ENCODE data around the gene TAPBPL.

Gene TAPBPL

GRCh38 chr12:6437586-6437985 lies 14.3 kb upstream of the TAPBPL start:
- DNase-seq: no peak

GRCh38 chr12:6438345-6438744 lies 13.5 kb upstream of the TAPBPL start:
- no peak for DNase-seq

- no peak for DNase-seq
Measured at GRCh38 chr12:6440391-6440790, 11.5 kb upstream of the TAPBPL start.

GRCh38 chr12:6442836-6443235 lies 9.0 kb upstream of the TAPBPL start:
- no peak for DNase-seq

- no peak for DNase-seq
Measured at GRCh38 chr12:6443361-6443983, 8.4 kb upstream of the TAPBPL start.

GRCh38 chr12:6444031-6444430 lies 7.8 kb upstream of the TAPBPL start:
- DNase-seq: no peak

- DNase-seq: no peak
Measured at GRCh38 chr12:6444704-6445688, 6.8 kb upstream of the TAPBPL start, which contains the start of gene CD27. CD27 (plus strand) TSS chr12:6444955; CDS start chr12:6445096, 141 bp downstream.

- no peak for DNase-seq
Measured at GRCh38 chr12:6450091-6450868, 1.6 kb upstream of the TAPBPL start.

GRCh38 chr12:6450869-6451347 lies 934 bp upstream of the TAPBPL start:
- DNase-seq: no peak

GRCh38 chr12:6452245-6452943 lies 552 bp downstream of the TAPBPL start:
- no peak for DNase-seq

GRCh38 chr12:6452944-6453630 lies 1.2 kb downstream of the TAPBPL start:
- DNase-seq: no peak

- no peak for DNase-seq
Measured at GRCh38 chr12:6457220-6457945, 5.5 kb downstream of the TAPBPL start.

GRCh38 chr12:6458281-6459003 lies 6.6 kb downstream of the TAPBPL start:
- DNase-seq: no peak

- DNase-seq: no peak
Measured at GRCh38 chr12:6459004-6459337, 7.1 kb downstream of the TAPBPL start.

GRCh38 chr12:6460751-6461371 lies 9.0 kb downstream of the TAPBPL start:
- DNase-seq: no peak

GRCh38 chr12:6461401-6462233 lies 9.8 kb downstream of the TAPBPL start:
- no peak for DNase-seq

- DNase-seq: no peak
Measured at GRCh38 chr12:6462234-6462995, 10.6 kb downstream of the TAPBPL start.

- no peak for DNase-seq
Measured at GRCh38 chr12:6463216-6463615, 11.4 kb downstream of the TAPBPL start.

Measured in NCI-H1694 treated with DMSO at 0.1 percent for 48 hours (cell line).